C4-2B (cell line): ENCODE data around the gene VGLL4.

Experiments
- CTCF ChIP-seq: fragments of 450-650 bp; conservative IDR thresholded peaks from 2 replicates; pipeline ENCODE4 v1.5.1; 2017; ENCODE audit warnings: mild to moderate bottlenecking
- ZFX ChIP-seq: fragments of 450-650 bp; IDR thresholded peaks from 2 replicates; pipeline ENCODE4 v1.6.1; 2017

GRCh38 chr3:11624161-11624560 is 19.6 kb downstream of the VGLL4 start:
- TF ChIP-seq CTCF: no peak
- TF ChIP-seq ZFX: no peak
